SHP77 treated with DMSO at 0.1 percent for 48 hours (cell line): ENCODE data around the gene WNT2B.
A peak's percentile ranks its signal among the peaks of the same experiment; 100 is the strongest.
"Not testable (repeated sequence)": the region's sequence is repeated elsewhere in the genome, so short reads cannot be mapped to it uniquely, and the experiment has no call there.

ENCODE experiments used
- DNase-seq: peaks from one replicate; lab custom pipeline; 2025; lab: John Stamatoyannopoulos, UW

Gene WNT2B

DNA sequence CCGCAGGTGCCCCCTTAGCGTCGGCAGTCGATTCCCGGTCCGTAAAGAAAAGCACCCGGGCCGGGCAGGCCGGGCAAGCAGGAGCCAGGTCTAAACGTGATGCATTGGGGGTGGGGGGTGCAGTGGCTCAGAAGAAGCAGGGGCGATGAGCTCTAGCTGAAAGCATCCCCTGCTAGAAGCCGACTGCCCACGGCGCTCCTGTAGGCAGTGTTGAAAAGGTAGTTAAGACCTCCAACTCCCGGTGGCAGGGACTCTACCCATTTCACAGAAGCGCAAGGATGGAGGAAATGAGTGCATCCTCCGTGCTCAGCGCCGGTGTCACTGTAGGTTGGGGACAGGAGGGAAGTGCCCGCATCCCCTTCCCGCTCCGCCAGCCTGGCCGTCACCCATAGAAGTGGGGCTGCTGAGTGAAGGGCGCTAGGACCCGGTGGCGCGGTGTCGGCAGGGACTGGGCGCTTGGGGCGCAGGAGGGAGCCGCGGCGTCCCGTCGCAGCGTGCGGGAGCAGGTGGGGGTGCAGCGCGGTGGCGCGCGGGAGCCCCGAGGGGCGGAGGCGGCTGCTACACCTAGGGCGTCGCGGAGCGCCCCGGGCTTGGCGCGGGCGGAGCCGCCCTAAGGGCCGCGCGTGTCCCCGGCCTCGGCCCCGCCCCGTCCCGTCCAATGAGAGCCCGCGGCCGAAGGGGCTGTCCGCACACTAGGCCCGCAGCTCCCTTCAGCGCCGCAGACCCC is at the start of gene WNT2B:
WNT2B (plus strand) TSS at position 688 of the 727 bp plus-strand sequence. CDS start 298 bp downstream, outside the sequence.
- DNase-seq, result no peak

DNA sequence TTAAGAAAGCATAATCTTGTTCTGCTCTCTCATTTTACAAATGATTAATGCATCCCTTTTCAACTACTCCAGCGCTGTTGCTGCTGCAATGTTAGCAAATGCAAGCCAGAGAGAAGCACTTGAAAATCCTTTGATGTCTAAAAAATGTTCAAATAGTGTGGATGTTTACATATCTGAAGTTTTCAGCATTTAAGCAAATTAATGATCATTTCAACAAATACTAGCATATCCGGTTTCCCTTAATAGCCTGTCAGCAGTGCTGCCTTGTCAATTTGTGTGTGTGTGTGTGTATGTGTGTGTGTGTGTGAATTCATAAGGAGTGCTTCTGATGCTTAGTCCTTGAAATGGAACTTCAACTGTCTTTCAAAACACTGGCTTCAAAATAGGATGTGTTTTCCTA is 48.1 kb upstream of the WNT2B start:
- DNase-seq, result no peak

DNA sequence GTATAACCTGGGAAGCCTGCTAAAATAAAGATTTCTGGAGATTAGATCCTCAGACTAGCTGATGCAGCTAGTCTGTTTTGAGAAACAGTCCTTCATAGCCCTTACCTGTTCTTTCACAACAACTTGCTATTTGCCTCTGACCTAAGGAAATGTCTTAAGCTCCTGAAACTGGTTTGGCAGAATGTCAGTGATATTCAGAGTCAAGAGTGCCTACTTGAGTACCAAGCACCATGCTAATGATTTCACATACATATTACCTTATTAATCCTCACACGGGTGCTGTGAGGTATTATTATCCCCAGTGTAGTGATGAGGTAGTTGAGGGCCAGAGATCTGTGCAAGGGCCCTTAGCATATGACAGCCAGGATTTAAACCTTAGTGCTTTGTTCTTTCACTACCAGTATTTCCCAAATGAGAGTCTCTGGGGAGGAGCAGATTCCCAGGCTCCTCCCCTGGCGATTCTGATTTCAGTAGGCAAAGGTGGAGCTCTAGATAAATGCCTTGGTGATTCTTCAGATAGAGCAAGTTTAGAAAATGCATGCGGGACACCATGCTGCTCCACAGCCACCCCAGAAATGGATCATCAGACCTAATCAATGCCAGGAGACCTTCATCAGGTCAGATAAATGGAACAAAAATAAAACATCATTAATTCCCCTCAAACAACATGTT is 47.4 kb upstream of the WNT2B start:
- DNase-seq, result no peak

DNA sequence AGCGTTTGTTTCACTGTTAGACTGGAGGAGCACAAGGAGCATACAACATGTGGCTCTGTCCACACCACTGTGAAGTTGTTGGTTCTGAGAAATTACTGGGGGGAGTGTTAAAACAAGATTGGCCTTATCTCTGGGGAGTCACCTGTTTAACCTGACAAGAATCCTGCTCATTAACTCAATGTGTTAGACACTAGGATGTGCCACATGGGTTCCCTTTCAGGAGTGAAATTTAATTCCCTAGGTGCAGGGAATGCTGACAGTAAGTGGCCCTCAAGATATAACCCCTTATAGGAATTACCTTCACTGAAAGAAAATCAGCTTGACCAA is 45.8 kb upstream of the WNT2B start:
- no peak for DNase-seq

DNA sequence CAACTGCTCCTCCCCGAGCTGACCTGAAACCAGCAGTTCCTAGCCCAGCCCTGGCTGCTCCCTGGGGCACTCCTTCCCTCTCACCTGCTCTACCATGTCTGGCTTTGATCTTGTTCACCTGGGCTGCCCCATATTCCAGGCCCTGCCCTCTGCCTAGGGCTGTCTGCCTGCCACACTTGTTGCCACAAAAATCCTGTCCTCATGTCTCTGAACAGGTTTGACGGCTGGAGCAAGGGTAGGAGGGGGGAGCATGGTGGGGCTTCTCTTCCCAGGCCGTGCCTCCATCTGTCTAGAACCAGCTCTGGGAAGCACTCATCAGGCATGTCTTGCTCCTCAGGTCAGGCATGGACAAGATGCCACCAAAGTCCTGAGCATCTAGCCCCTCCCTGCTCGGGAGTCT is 44.3 kb upstream of the WNT2B start:
- DNase-seq, result no peak

DNA sequence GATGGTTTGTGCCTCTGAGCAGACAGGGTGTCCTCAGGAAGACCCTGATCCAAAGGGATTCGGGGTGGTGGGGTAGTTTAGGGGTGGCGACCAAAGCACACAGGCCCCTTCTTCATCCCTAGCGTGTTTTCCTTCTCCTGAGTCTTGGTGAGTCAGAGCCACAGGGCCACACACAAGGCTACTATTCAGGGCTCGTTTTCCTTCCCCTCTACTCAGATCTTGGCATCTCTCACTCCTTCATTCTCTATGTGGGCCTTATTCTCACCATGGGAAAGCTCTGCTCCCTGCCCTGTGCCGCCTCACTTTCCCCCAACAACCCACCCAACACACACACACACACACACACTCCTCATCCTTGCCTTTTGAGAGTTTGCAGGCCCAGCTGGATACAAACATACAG is 43.6 kb upstream of the WNT2B start:
- no peak for DNase-seq

DNA sequence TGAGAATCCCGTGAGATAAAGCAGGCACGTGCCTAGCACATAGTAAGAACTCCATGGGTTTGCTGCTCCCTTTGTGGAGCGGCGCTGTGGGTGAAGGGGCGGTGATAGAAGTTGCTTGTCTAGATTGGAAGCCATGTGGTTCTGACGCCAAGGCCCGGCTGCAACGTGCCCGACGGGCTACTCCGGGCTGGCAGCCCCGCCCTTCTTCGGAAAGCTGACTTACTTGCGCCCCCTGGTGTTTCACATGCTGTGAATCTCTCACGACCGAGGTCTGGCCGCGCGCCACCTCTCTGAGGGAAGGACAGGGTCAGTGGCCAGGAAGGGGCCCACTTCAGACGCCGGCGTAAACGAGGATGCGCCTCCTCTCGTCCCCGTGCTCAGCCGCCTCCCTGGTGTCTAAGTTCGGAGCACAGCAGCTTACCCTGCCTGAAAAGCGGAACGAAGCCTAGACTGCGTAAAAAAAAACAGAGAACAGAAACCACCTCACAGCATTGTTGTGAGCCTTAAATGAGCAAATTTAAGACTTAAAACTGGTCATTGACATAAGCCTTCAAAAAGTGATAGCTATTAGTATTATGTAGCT is 42.6 kb upstream of the WNT2B start:
- DNase-seq, result peak; percentile 84

DNA sequence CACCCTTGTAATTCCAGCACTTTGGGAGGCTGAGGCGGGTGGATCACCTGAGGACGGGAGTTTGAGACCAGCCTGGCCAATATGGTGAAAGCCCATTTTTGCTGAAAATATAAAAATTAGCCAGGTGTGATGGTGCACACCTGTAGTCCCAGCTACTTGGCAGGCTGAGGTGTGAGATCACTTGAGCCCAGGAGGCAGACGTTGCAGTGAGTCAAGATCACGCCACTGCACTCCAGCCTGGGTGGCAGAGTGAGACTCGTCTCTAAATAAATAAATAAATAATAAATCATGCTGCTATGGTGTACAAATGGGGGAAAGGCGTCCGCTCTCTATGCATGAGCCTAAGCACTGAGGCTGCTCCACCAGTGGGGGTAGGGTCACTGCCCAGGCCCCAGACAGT is 38.4 kb upstream of the WNT2B start:
- not testable (repeated sequence) for DNase-seq

DNA sequence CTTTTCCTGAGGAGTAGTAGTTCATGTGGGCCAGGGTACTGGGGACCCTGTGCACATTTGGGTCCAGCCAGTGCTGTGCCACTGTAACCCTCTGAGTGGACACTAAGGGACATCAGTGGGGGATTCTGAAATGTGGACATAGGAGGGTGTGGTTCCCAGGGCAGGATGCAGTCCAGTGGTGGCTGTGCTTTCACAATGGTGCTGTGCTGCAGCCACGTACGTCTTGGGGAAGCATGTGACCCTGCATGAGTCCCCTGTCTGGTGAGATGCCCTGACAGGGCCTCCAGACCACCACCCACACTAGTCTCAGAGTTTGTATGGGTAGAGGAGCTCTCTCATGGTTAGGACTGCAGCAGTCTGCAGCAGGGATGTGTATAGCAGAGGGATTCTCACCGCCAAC is 37.8 kb upstream of the WNT2B start:
- DNase-seq, result no peak

DNA sequence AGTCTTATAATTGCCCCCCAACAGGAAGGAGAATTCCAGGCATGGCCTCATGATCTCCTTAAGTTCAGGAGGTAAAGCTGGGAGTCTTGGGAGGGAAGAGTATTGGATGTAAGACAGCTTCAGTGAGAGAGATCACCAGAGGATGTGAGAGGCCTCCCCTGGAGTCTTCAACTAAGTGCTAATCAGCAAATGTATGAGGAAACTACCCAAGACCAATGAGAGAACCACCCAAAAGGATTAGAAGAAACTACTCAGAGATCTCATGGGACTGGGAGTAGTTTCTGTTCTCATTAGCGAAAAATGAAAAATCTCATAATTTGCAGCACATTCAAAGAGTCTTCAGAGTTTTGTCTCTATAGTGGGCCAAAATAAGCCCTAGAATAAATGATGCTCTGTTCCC is 36.6 kb upstream of the WNT2B start:
- DNase-seq, result no peak

DNA sequence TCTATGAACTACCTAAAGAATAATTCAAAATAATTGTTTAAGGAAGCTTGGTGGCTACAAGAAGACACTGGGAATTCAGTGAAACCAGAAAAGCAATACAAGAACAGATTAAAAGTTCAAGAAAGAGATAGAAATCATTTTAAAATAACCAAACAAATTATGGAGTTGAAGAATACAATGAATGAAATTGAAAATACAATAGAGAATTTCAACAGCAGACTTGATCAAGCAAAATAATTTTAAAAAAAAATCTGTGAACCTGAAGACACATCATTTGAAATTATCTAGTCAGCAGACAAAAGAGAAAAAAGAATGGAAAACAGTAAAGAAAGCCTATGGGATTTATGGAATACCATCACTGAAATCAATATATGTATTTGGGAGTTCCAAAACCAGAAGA is 31.2 kb upstream of the WNT2B start:
- DNase-seq, result no peak

DNA sequence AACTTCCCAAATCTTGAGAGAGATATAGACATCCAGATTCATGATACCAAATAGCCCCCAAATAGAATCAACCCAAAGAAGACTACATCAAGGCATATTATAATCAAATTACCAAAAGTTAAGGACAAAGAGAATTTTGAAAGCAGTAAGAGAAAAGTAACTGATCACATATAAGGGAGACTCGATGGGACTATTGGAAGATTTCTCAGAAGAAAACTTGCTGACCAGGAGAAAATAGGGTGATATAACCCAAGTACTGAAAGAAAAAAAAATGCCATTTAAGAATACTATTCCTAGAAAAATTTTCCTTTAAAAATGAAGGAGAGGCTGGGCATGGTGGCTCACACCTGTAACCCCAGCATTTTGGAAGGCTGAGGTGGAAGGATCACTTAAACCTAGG is 30.5 kb upstream of the WNT2B start:
- DNase-seq, result no peak

DNA sequence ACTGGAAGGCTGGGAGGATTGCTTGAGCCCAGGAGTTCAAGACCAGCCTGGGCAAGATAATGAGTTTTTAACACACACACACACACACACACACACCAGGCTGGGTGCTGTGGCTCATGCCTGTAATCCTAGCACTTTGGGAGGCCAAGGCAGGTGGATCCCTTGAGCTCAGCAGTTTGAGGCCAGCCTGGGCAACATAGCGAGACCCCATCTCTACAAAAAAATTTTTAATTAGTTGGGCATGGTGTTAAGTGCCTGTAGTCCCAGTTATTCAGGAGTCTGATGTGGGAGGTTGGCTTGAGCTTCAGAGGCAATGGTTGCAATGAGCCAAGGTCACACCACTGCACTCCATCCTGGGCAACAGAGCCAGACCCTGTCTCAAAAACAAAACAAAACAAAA is 22.7 kb upstream of the WNT2B start:
- not testable (repeated sequence) for DNase-seq

DNA sequence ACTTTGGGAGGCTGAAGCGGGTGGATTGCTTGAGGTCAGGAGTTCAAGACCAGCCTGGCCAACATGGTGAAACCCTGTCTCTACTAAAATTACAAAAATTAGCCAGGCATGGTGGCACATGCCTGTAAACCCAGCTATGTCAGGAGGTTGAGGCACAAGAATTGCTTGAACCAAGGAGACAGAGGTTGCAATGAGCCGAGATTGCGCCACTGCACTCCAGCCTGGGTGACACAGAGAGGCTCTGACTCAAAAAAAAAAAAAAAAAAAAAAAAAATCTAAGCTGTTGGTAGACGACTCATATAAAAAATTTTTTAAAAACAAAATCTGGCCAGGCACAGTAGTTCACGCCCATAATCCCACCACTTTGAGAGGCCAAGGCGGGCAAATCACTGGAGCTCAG is 21.1 kb upstream of the WNT2B start:
- DNase-seq, result not testable (repeated sequence)

DNA sequence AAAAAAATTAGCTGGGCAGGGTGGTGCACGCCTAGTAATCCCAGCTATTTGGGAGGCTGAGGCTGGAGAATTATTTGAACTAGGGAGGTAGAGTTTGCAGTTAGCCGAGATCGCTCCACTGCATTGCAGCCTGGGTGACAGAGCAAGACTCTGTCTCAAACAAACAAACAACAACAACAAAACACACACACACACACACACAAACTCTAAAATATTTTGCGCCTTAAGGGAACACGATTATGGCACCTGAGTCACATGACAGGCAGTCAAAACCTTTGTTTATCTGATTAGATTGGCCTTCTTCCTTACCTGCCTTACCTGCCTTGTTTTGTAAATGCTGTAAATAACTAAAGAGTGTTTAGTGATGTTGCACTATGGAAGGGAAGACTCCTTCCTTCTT is 20.6 kb upstream of the WNT2B start:
- DNase-seq, result no peak

DNA sequence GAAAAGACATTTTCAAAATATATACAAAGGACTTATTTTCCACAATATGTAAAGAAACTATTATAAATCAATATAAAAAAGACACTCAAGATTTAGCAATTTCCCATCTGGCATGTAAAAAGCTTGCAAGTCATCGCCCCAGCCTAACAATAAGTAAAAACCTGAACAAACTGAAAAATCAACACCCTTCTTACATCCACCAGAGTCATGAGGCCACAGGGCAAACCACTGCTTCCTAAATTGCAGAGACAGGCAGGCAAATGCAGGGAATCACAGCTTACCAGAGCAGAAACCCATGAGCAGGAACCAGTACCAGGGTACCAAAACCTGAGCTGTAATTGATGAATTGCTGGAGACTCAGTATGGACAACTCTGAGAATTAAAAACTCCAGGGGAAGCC is 16.7 kb upstream of the WNT2B start:
- no peak for DNase-seq

DNA sequence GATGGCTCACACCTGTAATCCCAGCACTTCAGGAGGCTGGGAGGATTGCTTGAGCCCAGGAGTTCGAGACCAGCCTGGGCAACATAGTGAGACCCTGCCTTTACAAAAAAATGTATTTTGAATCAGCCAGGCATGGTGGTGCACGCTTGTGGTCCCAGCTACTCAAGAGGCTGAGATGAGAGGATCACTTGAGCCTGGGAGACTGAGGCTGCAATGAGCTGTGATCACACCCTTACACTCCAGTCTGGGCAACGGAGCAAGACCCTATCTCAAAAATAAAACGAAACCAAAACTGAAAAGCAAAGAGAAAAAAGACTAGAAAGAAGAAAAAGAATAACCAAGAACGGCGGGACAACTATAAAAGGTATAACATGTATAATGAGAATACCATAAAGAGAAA is 15.4 kb upstream of the WNT2B start:
- no peak for DNase-seq

DNA sequence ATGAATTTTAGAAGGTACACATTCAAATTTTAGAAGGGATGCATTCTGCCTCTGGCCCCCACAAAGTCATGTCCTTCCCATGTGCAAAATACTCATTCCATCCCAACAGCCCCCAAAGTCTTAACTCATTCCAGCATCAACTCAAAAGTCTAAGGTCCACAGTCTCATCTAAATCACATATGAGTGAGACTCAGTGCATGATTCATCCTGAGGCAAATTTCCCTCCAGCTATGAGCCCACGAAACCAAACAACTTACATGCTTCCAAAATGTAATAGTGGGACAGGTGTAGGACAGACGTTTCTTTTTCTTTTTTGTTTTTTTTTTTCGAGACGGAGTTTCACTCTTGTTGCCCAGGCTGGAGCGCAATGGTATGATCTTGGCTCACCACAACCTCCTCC is 12.5 kb upstream of the WNT2B start:
- no peak for DNase-seq

DNA sequence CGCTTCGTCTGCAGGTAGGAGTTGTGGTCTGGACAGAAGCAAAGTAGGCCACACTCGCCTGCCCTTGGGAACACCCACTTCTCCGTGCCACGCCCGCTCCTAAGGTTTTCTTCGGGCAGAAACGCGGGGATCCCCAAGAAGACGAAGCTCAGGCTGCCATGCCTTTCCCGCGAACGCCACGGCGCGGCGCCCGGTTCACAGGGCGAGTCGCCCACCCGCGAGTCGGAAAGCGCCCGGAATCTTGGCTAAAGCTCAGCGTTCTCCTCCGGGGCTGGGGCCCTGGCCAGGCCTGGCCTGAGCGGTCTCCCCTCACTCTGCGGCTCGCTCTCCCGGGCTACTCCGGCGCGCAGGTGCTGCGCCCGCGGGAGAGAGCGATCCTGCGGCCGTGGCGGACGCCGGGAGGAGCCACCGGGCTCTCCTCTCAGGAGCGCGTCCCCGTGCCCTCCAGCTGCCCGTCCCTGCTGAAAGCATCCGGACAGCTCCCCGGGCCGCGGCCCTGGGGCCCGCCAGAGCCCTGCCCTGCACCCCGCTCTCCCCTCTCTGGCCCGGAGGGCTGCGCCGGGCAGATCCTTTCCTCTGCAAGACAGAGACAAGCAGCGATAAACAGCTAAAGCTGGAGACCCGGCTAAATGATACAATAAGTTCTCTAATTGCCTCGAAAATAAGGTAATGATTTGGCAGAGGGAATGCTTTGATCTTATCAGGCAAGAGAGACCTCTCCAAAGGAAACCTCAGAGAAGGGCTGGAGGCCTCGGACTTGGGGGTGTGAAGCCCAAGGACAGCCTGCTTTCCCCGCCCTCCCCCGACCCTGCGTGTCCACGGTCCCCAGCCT is 6.7 kb upstream of the WNT2B start:
- DNase-seq, result no peak

DNA sequence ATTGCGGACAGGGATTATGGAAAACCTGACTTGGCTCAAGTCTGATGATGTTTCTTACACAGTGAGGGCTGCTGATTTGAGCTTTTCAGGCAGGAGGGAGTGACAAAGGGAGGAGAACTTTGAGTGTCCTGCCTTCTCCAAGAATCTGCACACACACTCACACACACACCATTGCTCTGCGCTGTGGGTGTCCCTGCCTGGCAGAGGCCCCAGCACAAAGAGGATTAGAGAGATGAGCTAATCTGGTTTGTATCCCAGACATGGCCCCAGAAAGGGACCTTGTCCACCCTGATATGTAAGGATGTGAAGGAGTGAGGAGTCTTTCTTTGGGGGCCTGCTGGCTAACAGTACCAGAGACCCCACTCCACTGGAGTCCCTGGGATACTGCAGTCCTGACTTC is 5.9 kb upstream of the WNT2B start:
- DNase-seq, result no peak

DNA sequence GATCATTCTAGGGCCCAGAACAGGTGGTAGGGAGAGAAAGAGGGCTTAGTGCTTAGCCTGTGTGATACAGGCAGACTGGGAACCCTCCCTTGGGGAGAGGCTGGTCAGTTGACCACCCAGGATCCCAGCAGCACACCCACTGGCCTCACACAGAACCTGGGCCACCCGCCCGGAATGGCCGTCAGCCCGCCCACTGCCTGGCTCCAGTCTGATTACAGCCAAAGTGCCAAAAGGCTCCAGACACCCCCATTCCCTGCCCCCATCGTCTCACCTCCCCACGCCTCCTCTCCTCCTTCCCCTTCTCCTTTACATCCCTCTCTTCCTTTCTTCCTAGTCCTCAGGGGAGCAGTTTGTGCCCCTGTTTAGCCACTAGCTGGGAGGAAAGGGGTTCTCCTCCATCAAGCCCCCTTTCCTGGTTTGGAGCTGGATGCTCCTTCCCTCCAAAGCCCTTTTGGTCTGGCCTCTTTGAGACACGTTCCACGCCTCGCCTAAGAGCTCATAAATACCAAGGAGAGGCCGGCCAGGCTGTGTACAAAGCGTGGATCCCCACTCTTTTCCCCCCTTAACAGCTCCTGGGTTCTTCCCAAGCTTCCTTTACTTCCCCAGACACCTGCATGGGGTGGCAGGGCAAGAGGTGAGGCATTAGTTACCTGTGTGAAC is 4.6 kb upstream of the WNT2B start:
- DNase-seq, result no peak

DNA sequence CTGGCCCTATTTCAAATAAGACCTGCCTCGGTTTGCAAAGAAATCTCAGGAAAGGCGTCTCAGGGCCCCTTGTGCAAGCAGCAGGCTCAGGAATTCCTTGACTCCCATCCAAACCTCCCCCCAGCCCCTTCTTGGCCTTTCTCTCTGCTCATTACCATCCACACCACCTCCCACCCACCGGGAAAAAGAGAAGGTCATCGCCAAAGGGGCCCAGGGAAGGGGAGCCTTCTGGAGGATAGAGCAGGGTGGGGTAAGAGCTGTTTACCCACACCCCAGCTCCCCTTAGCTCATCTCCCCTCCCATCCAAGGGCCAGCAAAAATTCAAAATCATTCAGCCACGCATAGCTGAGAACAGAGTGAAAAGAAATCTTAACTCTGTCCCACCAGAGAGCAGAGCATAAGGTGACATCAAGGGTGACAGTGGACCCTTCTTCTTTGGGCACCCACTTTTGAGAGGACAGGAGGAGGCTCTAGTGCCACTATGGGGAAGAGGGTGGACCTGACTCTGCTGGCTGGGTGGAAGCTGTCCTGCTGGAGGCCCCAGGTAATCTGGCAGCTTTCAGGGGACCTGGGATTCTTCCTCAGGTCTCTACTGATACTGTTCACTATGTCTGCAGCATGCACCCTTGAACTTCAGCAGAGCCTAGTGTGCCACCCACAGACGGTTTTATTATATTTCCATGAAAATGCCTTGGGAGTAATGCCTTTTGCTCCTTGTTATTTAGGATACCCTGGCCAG is 3.9 kb upstream of the WNT2B start:
- no peak for DNase-seq
